SK-N-SH (cell line): ENCODE measurements around the gene EID3. TPM values are rescaled to one million over a fixed set of nuclear protein-coding genes. Genes with fewer than 3 reads are reported as not detected.

Experiments
- CTCF ChIA-PET: fragments of 300-600, 350-600 bp; formaldehyde crosslinking; extraction: SDS; loops from one replicate; lab custom pipeline; 2021; lab: Yijun Ruan, JAX
- POLR2A ChIA-PET: fragments of 350-600 bp; sonication (Branson Sonifier 250); formaldehyde crosslinking; extraction: SDS; loops from one replicate; lab custom pipeline; 2020; ENCODE audit warnings: antibody characterized with exemption, inconsistent platforms; lab: Yijun Ruan, JAX
- DNase-seq: peaks from one replicate; pipeline ENCODE4 v3.0.0; 2012
- H2AFZ ChIP-seq: fragments of 200-600 bp; sonication (generic); 2 replicates; pipeline ENCODE4 v1.8.1; 2016; ENCODE audit warnings: antibody characterized with exemption, mild to moderate bottlenecking, low read depth
- H3F3A ChIP-seq: fragments of 200-600 bp; sonication (generic); replicated peaks from 2 replicates; pipeline ENCODE3; 2016; ENCODE audit warnings: antibody characterized with exemption, mild to moderate bottlenecking; ENCODE audit not compliant: insufficient read depth
- H3K27ac ChIP-seq, 2 experiments: fragments of 200-500 bp in 1 of 2; fragments of 200-600 bp in 1 of 2; sonication (Bioruptor generic) in 1 of 2; sonication (generic), shearing (Covaris generic) in 1 of 2; 2 replicates each; pipeline versions ENCODE4 v1.5.1 to v1.6.1; 2014 to 2016; ENCODE audit warnings: low read depth in 2 of 2, inconsistent platforms in 1 of 2, low read length in 1 of 2, mild to moderate bottlenecking in 1 of 2, mixed read lengths in 1 of 2
- H3K27me3 ChIP-seq: fragments of 200-600 bp; sonication (generic), shearing (Covaris generic); 2 replicates; pipeline ENCODE4 v1.6.1; 2016; ENCODE audit warnings: mixed run types; ENCODE audit not compliant: insufficient read depth
- H3K36me3 ChIP-seq, 2 experiments: fragments of 200-500 bp in 1 of 2; fragments of 200-600 bp in 1 of 2; sonication (Bioruptor generic) in 1 of 2; sonication (generic) in 1 of 2; replicated peaks in 1 of 2; 2 replicates each; pipeline versions ENCODE3 to v1.5.1; 2014 to 2016; ENCODE audit warnings: low read length in 1 of 2, mild to moderate bottlenecking in 1 of 2; ENCODE audit not compliant: insufficient read depth in 2 of 2, control insufficient read depth in 1 of 2
- H3K4me1 ChIP-seq, 2 experiments: fragments of 200-500 bp in 1 of 2; fragments of 200-600 bp in 1 of 2; sonication (Bioruptor generic) in 1 of 2; sonication (generic), shearing (Covaris generic) in 1 of 2; 2 replicates each; pipeline versions ENCODE4 v1.5.1 to v1.6.1; 2014 to 2016; ENCODE audit warnings: low read depth in 1 of 2, low read length in 1 of 2, mixed run types in 1 of 2; ENCODE audit not compliant: insufficient read depth in 2 of 2, control insufficient read depth in 1 of 2
- H3K4me2 ChIP-seq: fragments of 200-600 bp; sonication (generic), shearing (Covaris generic); 2 replicates; pipeline ENCODE4 v1.6.1; 2017; ENCODE audit warnings: mixed run types
- H3K4me3 ChIP-seq, 2 experiments: fragments of 200-500 bp in 1 of 2; fragments of 200-600 bp in 1 of 2; sonication (Bioruptor generic) in 1 of 2; sonication (generic), shearing (Covaris generic) in 1 of 2; 2 replicates each; pipeline versions ENCODE4 v1.5.1 to v1.8.1; 2014 to 2016; ENCODE audit warnings: low read depth in 2 of 2, inconsistent platforms in 1 of 2, low read length in 1 of 2, mild to moderate bottlenecking in 1 of 2, mixed read lengths in 1 of 2, moderate library complexity in 1 of 2
- H3K79me2 ChIP-seq: fragments of 200-600 bp; sonication (generic); 2 replicates; pipeline ENCODE4 v1.8.1; 2017; ENCODE audit warnings: mild to moderate bottlenecking; ENCODE audit not compliant: insufficient read depth
- H3K9ac ChIP-seq: fragments of 200-600 bp; sonication (generic); 2 replicates; pipeline ENCODE4 v1.6.1; 2017; ENCODE audit warnings: mixed run types
- H3K9me2 ChIP-seq: fragments of 200-600 bp; sonication (generic); 2 replicates; pipeline ENCODE4 v1.6.1; 2017; ENCODE audit warnings: mixed run types
- H3K9me3 ChIP-seq: fragments of 200-600 bp; sonication (generic); 2 replicates; pipeline ENCODE4 v1.6.1; 2017; ENCODE audit warnings: mixed run types, mild to moderate bottlenecking, moderate library complexity
- H4K20me1 ChIP-seq: fragments of 200-600 bp; sonication (generic); 2 replicates; pipeline ENCODE4 v1.6.1; 2017; ENCODE audit warnings: mild to moderate bottlenecking, mixed run types; ENCODE audit not compliant: insufficient read depth
- ELF1 ChIP-seq: IDR thresholded peaks from 2 replicates; pipeline ENCODE4 v1.4.0; 2012
- EP300 ChIP-seq, 2 experiments: IDR thresholded peaks; 2 replicates each; pipeline versions ENCODE4 v1.4.0 to v1.6.1; 2012; ENCODE audit warnings: borderline replicate concordance in 1 of 2, low read depth in 1 of 2, low read length in 1 of 2
- FOSL2 ChIP-seq: IDR thresholded peaks from 2 replicates; pipeline ENCODE4 v1.4.0; 2012; ENCODE audit warnings: low read depth, mild to moderate bottlenecking, moderate library complexity, borderline replicate concordance
- FOXJ3 ChIP-seq: sonication (generic); formaldehyde crosslinking; IDR thresholded peaks from 2 replicates; pipeline ENCODE4 v1.5.1; 2020; ENCODE audit warnings: mild to moderate bottlenecking, missing genetic modification reagents
- GATA2 ChIP-seq: sonication (generic); formaldehyde crosslinking; IDR thresholded peaks from 2 replicates; pipeline ENCODE4 v1.5.0; 2020; ENCODE audit warnings: mild to moderate bottlenecking, missing genetic modification reagents
- IRF3 ChIP-seq: fragments of 150-350 bp; IDR thresholded peaks from 2 replicates; pipeline ENCODE4 v1.6.1; 2016; ENCODE audit warnings: mild to moderate bottlenecking, low read depth, low read length
- MEF2A ChIP-seq: IDR thresholded peaks from 2 replicates; pipeline ENCODE4 v1.4.0; 2012; ENCODE audit warnings: low read depth, borderline replicate concordance
- MXI1 ChIP-seq: IDR thresholded peaks from 2 replicates; pipeline ENCODE4 v1.6.1; 2012; ENCODE audit warnings: mild to moderate bottlenecking, low read depth, low read length, improper control_type of control experiment
- NFIC ChIP-seq: IDR thresholded peaks from 2 replicates; pipeline ENCODE4 v1.4.0; 2012; ENCODE audit warnings: borderline replicate concordance
- NRF1 ChIP-seq: IDR thresholded peaks from 2 replicates; pipeline ENCODE4 v1.6.1; 2012; ENCODE audit warnings: low read depth, mild to moderate bottlenecking, low read length
- PBX3 ChIP-seq: IDR thresholded peaks from 2 replicates; pipeline ENCODE4; 2012
- POLR2AphosphoS5 ChIP-seq: IDR thresholded peaks from 2 replicates; pipeline ENCODE4 v1.6.1; 2012; ENCODE audit warnings: low read depth, low read length
- RAD21 ChIP-seq: IDR thresholded peaks from 2 replicates; pipeline ENCODE4 v1.6.1; 2012; ENCODE audit warnings: mild to moderate bottlenecking, low read length
- SMC3 ChIP-seq: IDR thresholded peaks from 2 replicates; pipeline ENCODE4 v1.6.1; 2012; ENCODE audit warnings: low read depth, low read length, improper control_type of control experiment
- TCF12 ChIP-seq: IDR thresholded peaks from 2 replicates; pipeline ENCODE4 v1.4.0; 2012
- ZBTB33 ChIP-seq: IDR thresholded peaks from 2 replicates; pipeline ENCODE4 v1.4.0; 2012; ENCODE audit warnings: low read depth, borderline replicate concordance
- WGBS: methylation state at CpG from one replicate; pipeline ENCODE4 v1.1.6; 2017; ENCODE audit warnings: low lambda C conversion rate; 5-methylcytosine and 5-hydroxymethylcytosine counted together
- polyA plus RNA-seq, 3 experiments: library from polyadenylated mRNA; depleted of rRNA; stranded (reverse); fragments of >200 nt; gene quantifications; 2 replicates each; pipeline ENCODE4 v1.2.3, GENCODE V29; 2012

The EID3 gene
- polyA plus RNA-seq, 1 of the 3 experiments (the other 2 are of a cell fraction): 0.92 TPM

- no peaks in the 10 kb centered on the region for H3F3A ChIP-seq
- ChIA-PET CTCF (no interaction called here), POLR2A (interaction anchor here (1.1 kb wide), 1 partner anchor 24 kb away, joined by 5 read pairs; no protein-coding TSS in a partner anchor)
- H3K9me2 ChIP-seq: no peaks in the 10 kb centered on the region
- H4K20me1 ChIP-seq: no peaks in the 10 kb centered on the region
- no peak overlapping the region for H3K9ac ChIP-seq
- H3K4me1 ChIP-seq: peaks cover 13 to 14% of the 10 kb centered on the region in 2 experiments; a peak in 3 of 4 replicates
- peak overlapping the region in 1 of 2 experiments; percentile 45; a peak in 3 of 4 replicates for H3K27ac ChIP-seq
- H3K4me3 ChIP-seq: no peak overlapping the region
- no peaks in the 10 kb centered on the region for H3K27me3 ChIP-seq
- TF ChIP-seq SMC3 (no peak), IRF3 (no peak), NRF1 (no peak), EP300 (IDR thresholded peaks at IDR 0.05; ENCODE audit: borderline replicate concordance in 1 of 2, low read depth in 1 of 2, low read length in 1 of 2) (no peak), GATA2 (no peak), RAD21 (no peak), FOSL2 (no peak), MEF2A (no peak), POLR2AphosphoS5 (no peak), ELF1 (no peak), PBX3 (no peak), MXI1 (no peak), TCF12 (no peak), ZBTB33 (no peak), FOXJ3 (CRISPR knock-in tag) (no peak), NFIC (no peak)
- TF ChIP-seq, all 33 proteins: peak for 0
- Histone ChIP-seq H2AFZ (no peak overlapping the region), H3K79me2 (no peaks in the 10 kb centered on the region), H3K4me2 (no peak overlapping the region), H3K9me3 (no peaks in the 10 kb centered on the region), H3K36me3 (no peaks in the 10 kb centered on the region)
- 74% methylated on average over 4 of the region's 4 CpGs for WGBS
- no peak for DNase-seq
Observed at GRCh38 chr12:104263026-104263425, 40.5 kb upstream of the EID3 start.
